Fibroblast of lung (primary cell): ENCODE measurements around the gene COA7. TPM values are rescaled to one million over a fixed set of nuclear protein-coding genes. Genes with fewer than 3 reads are reported as not detected.

ENCODE experiments used
- DNase-seq, 2 donors: peaks; one replicate each; pipeline versions ENCODE4 v3.0.0 to v3.0.0-alpha.2; 2010; ENCODE audit warnings: low read depth in 2 of 2
- H2AFZ ChIP-seq: 2 replicates; pipeline ENCODE4 v1.5.1; 2012; ENCODE audit warnings: low read length, control low read depth, inconsistent platforms
- H3K27ac ChIP-seq: 2 replicates; pipeline ENCODE4 v1.5.1; 2011; ENCODE audit warnings: low read length, control low read depth; ENCODE audit not compliant: insufficient read depth
- H3K27me3 ChIP-seq: 2 replicates; pipeline ENCODE4 v1.5.1; 2011; ENCODE audit warnings: mild to moderate bottlenecking, low read length; ENCODE audit not compliant: control insufficient read depth, insufficient read depth
- H3K36me3 ChIP-seq: 2 replicates; pipeline ENCODE4 v1.5.1; 2011; ENCODE audit warnings: low read length; ENCODE audit not compliant: control insufficient read depth, insufficient read depth
- H3K4me1 ChIP-seq: 2 replicates; pipeline ENCODE4 v1.5.1; 2011; ENCODE audit warnings: low read length; ENCODE audit not compliant: control insufficient read depth, insufficient read depth; ENCODE audit errors: extremely low read depth
- H3K4me2 ChIP-seq: 2 replicates; pipeline ENCODE4 v1.5.1; 2011; ENCODE audit warnings: low read length, control low read depth; ENCODE audit not compliant: insufficient read depth; ENCODE audit errors: extremely low read depth
- H3K4me3 ChIP-seq, 4 experiments: fragments of 200-600 bp in 1 of 4; sonication (generic) in 1 of 4; replicated peaks in 1 of 4; 2 replicates each; pipeline ENCODE4 v1.5.1; 2011 to 2016; ENCODE audit warnings: low read length in 4 of 4, low read depth in 3 of 4, mild to moderate bottlenecking in 3 of 4, control low read depth in 2 of 4, inconsistent platforms in 1 of 4, mixed read lengths in 1 of 4; ENCODE audit not compliant: insufficient read depth in 1 of 4; ENCODE audit errors: control extremely low read depth in 1 of 4
- H3K79me2 ChIP-seq: 2 replicates; pipeline ENCODE4 v1.5.1; 2012; ENCODE audit warnings: mild to moderate bottlenecking, low read length, inconsistent platforms; ENCODE audit not compliant: control insufficient read depth, insufficient read depth
- H3K9ac ChIP-seq: 2 replicates; pipeline ENCODE4 v1.5.1; 2011; ENCODE audit warnings: mild to moderate bottlenecking, low read length, control low read depth; ENCODE audit not compliant: insufficient read depth
- H3K9me3 ChIP-seq: 2 replicates; pipeline ENCODE4 v1.5.1; 2012; ENCODE audit warnings: low read depth, low read length; ENCODE audit not compliant: control insufficient read depth, insufficient read depth
- H4K20me1 ChIP-seq: 2 replicates; pipeline ENCODE4 v1.5.1; 2011; ENCODE audit warnings: low read length; ENCODE audit not compliant: control insufficient read depth, insufficient read depth; ENCODE audit errors: extremely low read depth
- EZH2 ChIP-seq: IDR thresholded peaks from 2 replicates; pipeline ENCODE4 v1.5.1; 2012; ENCODE audit warnings: low read length, control low read depth, mild to moderate bottlenecking; ENCODE audit errors: missing control alignments
- polyA plus RNA-seq, 2 donors: library from polyadenylated mRNA; depleted of rRNA in 1 of 2; stranded (reverse) in 1 of 2; unstranded in 1 of 2; fragments of >200 nt; gene quantifications; 2 replicates each; pipeline ENCODE4 v1.2.1, GENCODE V29; 2011 to 2012; ENCODE audit warnings: missing spikeins in 1 of 2
- total RNA-seq: library from RNA; depleted of rRNA; stranded (reverse); fragments of >200 nt; gene quantifications from 2 replicates; pipeline ENCODE4 v1.2.1, GENCODE V29; 2014
- TF ChIP-seq, protein P1 (sequence below), 2 donors: IDR thresholded peaks in 1 of 2; conservative IDR thresholded peaks in 1 of 2; 1 replicate in 1 of 2; 2 replicates in 1 of 2; pipeline ENCODE4 v1.5.1; 2011 to 2012; ENCODE audit warnings: low read length in 2 of 2, control low read depth in 1 of 2, inconsistent platforms in 1 of 2, low read depth in 1 of 2, mild to moderate bottlenecking in 1 of 2

COA7 gene
- total and polyA plus RNA-seq, 2 donors (not counting 1 experiment from before 2014, with no cell fraction given) = 14.5 to 16.2 TPM

DNA sequence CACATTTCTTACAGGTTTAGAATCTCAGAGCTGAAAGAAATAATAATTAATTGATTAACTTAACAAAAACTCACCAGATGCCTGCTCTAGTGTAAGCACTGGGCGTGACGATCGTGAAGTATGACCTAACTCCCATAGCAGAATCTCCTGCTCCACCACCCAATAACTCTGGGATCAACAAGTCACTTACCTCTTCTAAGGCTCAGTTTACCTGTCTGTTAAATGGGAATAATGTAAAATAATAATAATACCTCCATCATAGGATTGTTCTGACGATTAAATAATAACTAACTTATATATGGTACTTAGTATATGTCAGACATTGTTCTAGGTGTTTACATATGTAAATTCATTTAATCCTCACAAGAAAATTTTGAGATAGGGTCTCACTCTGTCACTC, 24.6 kb downstream of the COA7 start:
- Histone ChIP-seq H3K4me2 (no peak overlapping the region), H3K9me3 (no peaks in the 10 kb centered on the region), H3K36me3 (no peaks in the 10 kb centered on the region), H3K9ac (no peak overlapping the region), H3K27me3 (no peaks in the 10 kb centered on the region), H3K4me1 (peaks cover 2% of the 10 kb centered on the region), H3K79me2 (no peaks in the 10 kb centered on the region), H2AFZ (no peak overlapping the region), H3K4me3 (no peak overlapping the region), H4K20me1 (no peaks in the 10 kb centered on the region), H3K27ac (no peak overlapping the region)
- TF ChIP-seq, protein P1, sequence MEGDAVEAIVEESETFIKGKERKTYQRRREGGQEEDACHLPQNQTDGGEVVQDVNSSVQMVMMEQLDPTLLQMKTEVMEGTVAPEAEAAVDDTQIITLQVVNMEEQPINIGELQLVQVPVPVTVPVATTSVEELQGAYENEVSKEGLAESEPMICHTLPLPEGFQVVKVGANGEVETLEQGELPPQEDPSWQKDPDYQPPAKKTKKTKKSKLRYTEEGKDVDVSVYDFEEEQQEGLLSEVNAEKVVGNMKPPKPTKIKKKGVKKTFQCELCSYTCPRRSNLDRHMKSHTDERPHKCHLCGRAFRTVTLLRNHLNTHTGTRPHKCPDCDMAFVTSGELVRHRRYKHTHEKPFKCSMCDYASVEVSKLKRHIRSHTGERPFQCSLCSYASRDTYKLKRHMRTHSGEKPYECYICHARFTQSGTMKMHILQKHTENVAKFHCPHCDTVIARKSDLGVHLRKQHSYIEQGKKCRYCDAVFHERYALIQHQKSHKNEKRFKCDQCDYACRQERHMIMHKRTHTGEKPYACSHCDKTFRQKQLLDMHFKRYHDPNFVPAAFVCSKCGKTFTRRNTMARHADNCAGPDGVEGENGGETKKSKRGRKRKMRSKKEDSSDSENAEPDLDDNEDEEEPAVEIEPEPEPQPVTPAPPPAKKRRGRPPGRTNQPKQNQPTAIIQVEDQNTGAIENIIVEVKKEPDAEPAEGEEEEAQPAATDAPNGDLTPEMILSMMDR (conservative IDR thresholded peaks at IDR 0.05 in 1 of 2, IDR thresholded peaks at IDR 0.05 in 1 of 2; ENCODE audit: low read depth in 1 of 2, low read length in 2 of 2) = no peak
- no peak for TF ChIP-seq EZH2
- DNase-seq = no peak

DNA sequence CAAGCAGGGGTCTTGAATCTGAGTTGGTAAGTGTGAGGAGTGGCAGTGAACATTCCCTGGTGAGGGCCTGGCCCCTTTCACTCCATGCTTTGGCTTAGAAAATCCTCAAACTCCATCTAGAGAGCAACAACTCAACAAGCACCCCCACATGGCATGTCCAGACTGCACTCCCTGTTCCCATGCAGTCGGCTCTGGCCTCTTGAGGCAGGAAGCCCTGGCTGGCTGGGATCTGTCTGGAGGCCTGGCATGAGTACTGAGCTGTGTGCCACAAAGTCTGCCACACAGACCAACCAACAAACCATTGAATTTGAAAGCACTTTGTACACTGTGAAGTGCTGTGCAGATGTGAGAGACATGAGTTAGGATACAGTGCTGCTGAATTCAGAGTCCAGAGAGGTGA, 25.2 kb downstream of the COA7 start:
- no peak overlapping the region for H2AFZ ChIP-seq
- no peak overlapping the region for H3K27ac ChIP-seq
- no peak overlapping the region for H3K4me2 ChIP-seq
- DNase-seq = no peak
- no peaks in the 10 kb centered on the region for H3K79me2 ChIP-seq
- H3K4me1 ChIP-seq = peaks cover 4% of the 10 kb centered on the region
- no peak overlapping the region for H3K9ac ChIP-seq
- no peaks in the 10 kb centered on the region for H3K36me3 ChIP-seq
- H4K20me1 ChIP-seq = no peaks in the 10 kb centered on the region
- H3K9me3 ChIP-seq = no peaks in the 10 kb centered on the region
- no peak overlapping the region for H3K4me3 ChIP-seq
- no peaks in the 10 kb centered on the region for H3K27me3 ChIP-seq
- TF ChIP-seq EZH2 = no peak
- TF ChIP-seq, protein P1 (conservative IDR thresholded peaks at IDR 0.05 in 1 of 2, IDR thresholded peaks at IDR 0.05 in 1 of 2; ENCODE audit: low read depth in 1 of 2, low read length in 2 of 2) = no peak

DNA sequence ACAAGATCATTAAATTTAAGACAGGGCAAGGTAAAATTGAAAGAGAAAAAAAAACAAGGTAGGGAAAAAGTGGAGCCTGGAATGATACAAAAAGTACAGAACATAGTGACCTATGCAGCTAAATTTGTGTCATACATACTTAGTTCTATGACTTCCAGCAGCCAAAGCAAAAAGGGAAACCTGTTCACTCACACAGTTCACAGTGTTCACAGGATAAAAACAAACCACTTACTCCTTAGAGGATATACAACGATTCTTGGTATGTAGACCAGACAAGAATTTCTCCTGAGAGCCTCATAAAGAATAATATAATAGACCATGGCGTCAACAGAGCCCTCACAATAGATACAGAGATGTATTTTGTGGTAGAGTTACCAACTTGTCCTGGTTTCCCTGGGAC, 27.5 kb downstream of the COA7 start:
- no peak for DNase-seq
- no peaks in the 10 kb centered on the region for H3K27me3 ChIP-seq
- no peak for TF ChIP-seq EZH2
- peaks cover 4% of the 10 kb centered on the region for H3K4me1 ChIP-seq
- no peaks in the 10 kb centered on the region for H3K9me3 ChIP-seq
- no peak overlapping the region for H3K4me2 ChIP-seq
- H3K9ac ChIP-seq = no peak overlapping the region
- H2AFZ ChIP-seq = no peak overlapping the region
- no peaks in the 10 kb centered on the region for H4K20me1 ChIP-seq
- no peaks in the 10 kb centered on the region for H3K36me3 ChIP-seq
- no peak overlapping the region for H3K4me3 ChIP-seq
- no peaks in the 10 kb centered on the region for H3K79me2 ChIP-seq
- no peak overlapping the region for H3K27ac ChIP-seq
